Measurements from ENCODE around the gene LYST.

DNA sequence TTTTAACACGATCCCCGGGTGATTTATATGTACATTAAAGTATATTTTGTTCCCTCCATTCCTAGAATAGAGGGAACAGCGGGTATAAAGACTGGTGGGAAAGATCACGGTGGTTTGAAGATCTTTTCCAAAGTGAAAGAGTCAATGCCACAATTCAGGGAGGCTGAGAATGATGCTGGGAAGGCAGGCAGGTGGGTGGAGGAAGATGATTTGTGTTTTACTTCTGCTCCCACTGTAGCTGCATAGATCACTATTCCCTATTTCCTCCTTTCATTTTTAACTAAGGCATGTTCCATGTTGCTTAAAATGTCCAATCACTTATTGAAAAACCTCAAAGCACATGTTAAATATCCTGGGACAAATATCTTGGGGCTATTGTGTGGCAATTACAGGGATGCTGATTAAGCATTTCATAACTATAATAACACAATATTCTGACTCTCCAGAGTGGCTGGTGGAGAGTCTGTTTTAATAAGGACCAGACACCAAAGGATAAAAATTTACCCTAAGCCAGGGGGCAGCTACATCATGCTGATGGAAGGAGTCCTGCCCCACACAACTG is 8.4 kb upstream of the LYST start:
- TF ChIP-seq, protein P1, sequence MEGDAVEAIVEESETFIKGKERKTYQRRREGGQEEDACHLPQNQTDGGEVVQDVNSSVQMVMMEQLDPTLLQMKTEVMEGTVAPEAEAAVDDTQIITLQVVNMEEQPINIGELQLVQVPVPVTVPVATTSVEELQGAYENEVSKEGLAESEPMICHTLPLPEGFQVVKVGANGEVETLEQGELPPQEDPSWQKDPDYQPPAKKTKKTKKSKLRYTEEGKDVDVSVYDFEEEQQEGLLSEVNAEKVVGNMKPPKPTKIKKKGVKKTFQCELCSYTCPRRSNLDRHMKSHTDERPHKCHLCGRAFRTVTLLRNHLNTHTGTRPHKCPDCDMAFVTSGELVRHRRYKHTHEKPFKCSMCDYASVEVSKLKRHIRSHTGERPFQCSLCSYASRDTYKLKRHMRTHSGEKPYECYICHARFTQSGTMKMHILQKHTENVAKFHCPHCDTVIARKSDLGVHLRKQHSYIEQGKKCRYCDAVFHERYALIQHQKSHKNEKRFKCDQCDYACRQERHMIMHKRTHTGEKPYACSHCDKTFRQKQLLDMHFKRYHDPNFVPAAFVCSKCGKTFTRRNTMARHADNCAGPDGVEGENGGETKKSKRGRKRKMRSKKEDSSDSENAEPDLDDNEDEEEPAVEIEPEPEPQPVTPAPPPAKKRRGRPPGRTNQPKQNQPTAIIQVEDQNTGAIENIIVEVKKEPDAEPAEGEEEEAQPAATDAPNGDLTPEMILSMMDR (conservative IDR thresholded peaks at IDR 0.05; ENCODE audit: low read depth, low read length) = no peak
- TF ChIP-seq RFX5 (IDR thresholded peaks at IDR 0.05; ENCODE audit: low read depth, low read length) = no peak
- no peak for TF ChIP-seq SMC3 (IDR thresholded peaks at IDR 0.05; ENCODE audit: low read depth, low read length)
- peak; percentile 61 for TF ChIP-seq MAFK (IDR thresholded peaks at IDR 0.05; ENCODE audit: low read depth, low read length)
- TF ChIP-seq, protein P2, sequence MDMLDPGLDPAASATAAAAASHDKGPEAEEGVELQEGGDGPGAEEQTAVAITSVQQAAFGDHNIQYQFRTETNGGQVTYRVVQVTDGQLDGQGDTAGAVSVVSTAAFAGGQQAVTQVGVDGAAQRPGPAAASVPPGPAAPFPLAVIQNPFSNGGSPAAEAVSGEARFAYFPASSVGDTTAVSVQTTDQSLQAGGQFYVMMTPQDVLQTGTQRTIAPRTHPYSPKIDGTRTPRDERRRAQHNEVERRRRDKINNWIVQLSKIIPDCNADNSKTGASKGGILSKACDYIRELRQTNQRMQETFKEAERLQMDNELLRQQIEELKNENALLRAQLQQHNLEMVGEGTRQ (IDR thresholded peaks at IDR 0.05; ENCODE audit: low read depth, low read length) = no peak
- no peak for TF ChIP-seq POLR2A (IDR thresholded peaks at IDR 0.05; ENCODE audit: low read depth, low read length)
- TF ChIP-seq BHLHE40 (IDR thresholded peaks at IDR 0.05; ENCODE audit: low read depth, low read length) = no peak
- no peak for TF ChIP-seq FOS (IDR thresholded peaks at IDR 0.05; ENCODE audit: low read depth, low read length)
- TF ChIP-seq RCOR1 (IDR thresholded peaks at IDR 0.05; ENCODE audit: insufficient replicate concordance, low read length) = no peak

All from IMR-90 (cell line).